ENCODE measurements around the gene PSPN. TPM values are rescaled to one million over a fixed set of nuclear protein-coding genes. Genes with fewer than 3 reads are reported as not detected.

PSPN gene
- total and polyA plus RNA-seq, 9 of the 15 experiments (the other 6 are each of a cell fraction or from before 2014, with no cell fraction given), result 0.21 to 1.1 (median 0.58) TPM

- peak in 1 of 2 experiments; percentile 97; a peak in 2 of 3 replicates for TF ChIP-seq CBX3 (IDR thresholded peaks at IDR 0.05; ENCODE audit: borderline replicate concordance in 1 of 2, low read length in 2 of 2)
- no peak for TF ChIP-seq ZBTB8A (IDR thresholded peaks at IDR 0.05; ENCODE audit: partially characterized antibody)
- TF ChIP-seq ZHX1 (conservative IDR thresholded peaks at IDR 0.05; ENCODE audit: low read length), result no peak
- no peak for TF ChIP-seq HMG20A (CRISPR knock-in tag; conservative IDR thresholded peaks at IDR 0.05)
- peak; percentile 43; the same call in 1 of the 2 replicates for TF ChIP-seq POLR2A (conservative IDR thresholded peaks at IDR 0.05)
- no peak; the same call in 1 of the 2 replicates for TF ChIP-seq BCOR (IDR thresholded peaks at IDR 0.05)
- no peak for TF ChIP-seq FUS (optimal IDR thresholded peaks at IDR 0.05; ENCODE audit: low read depth, low read length)
- TF ChIP-seq FOXK2 (conservative IDR thresholded peaks at IDR 0.05 in 1 of 2, IDR thresholded peaks at IDR 0.05 in 1 of 2; ENCODE audit: low read depth in 2 of 2), result peak in 1 of 2 experiments; percentile 87; a peak in 3 of 4 replicates
- no peak for TF ChIP-seq ZNF316 (IDR thresholded peaks at IDR 0.05)
- no peak for TF ChIP-seq POLR3G (IDR thresholded peaks at IDR 0.05; ENCODE audit: extremely low read depth, insufficient read length, insufficient replicate concordance)
- no peak for TF ChIP-seq NUFIP1 (IDR thresholded peaks at IDR 0.05; ENCODE audit: partially characterized antibody)
- no peak for TF ChIP-seq NFE2L1 (tag; IDR thresholded peaks at IDR 0.05; ENCODE audit: borderline replicate concordance, low read depth)
- TF ChIP-seq FOXP1 (CRISPR knock-in tag; IDR thresholded peaks at IDR 0.05), result peak; percentile 99
- TF ChIP-seq ZC3H4 (CRISPR knock-in tag; IDR thresholded peaks at IDR 0.05; ENCODE audit: borderline replicate concordance), result no peak
- no peak for TF ChIP-seq MIER1 (IDR thresholded peaks at IDR 0.05; ENCODE audit: low read depth)
- TF ChIP-seq JUND (IDR thresholded peaks at IDR 0.05; ENCODE audit: borderline replicate concordance, low read depth, low read length), result no peak
- TF ChIP-seq JUND (tag; IDR thresholded peaks at IDR 0.05; ENCODE audit: borderline replicate concordance, low read depth, low read length), result no peak; the same call in 2 of the 3 replicates
- no peak for TF ChIP-seq ZNF436 (CRISPR knock-in tag; IDR thresholded peaks at IDR 0.05)
- no peak for TF ChIP-seq HDAC6 (IDR thresholded peaks at IDR 0.05; ENCODE audit: low read depth, low read length)
- no peak for TF ChIP-seq ZNF551 (CRISPR knock-in tag; IDR thresholded peaks at IDR 0.05)
- no peak for TF ChIP-seq NFATC3 (IDR thresholded peaks at IDR 0.05)
- peak; percentile 67; the same call in 1 of the 2 replicates for TF ChIP-seq MECOM (CRISPR knock-in tag; IDR thresholded peaks at IDR 0.05)
- TF ChIP-seq ZNF592 (IDR thresholded peaks at IDR 0.05), result peak; percentile 100
These were observed 49.4 kb upstream of the PSPN start (continued) for GRCh38 chr19:6424939-6425731.
